HUES64 (cell line): ENCODE data around the gene P2RX3.
A peak's percentile ranks its signal among the peaks of the same experiment; 100 is the strongest.

Source experiments
- H3K27ac ChIP-seq: 2 replicates; pipeline ENCODE4 v1.7.0; 2013; ENCODE audit warnings: low read depth, low read length, inconsistent platforms
- H3K27me3 ChIP-seq: 2 replicates; pipeline ENCODE4 v1.6.1; 2013; ENCODE audit warnings: mild to moderate bottlenecking, low read length; ENCODE audit not compliant: insufficient read depth
- H3K36me3 ChIP-seq: 2 replicates; pipeline ENCODE4 v1.6.1; 2013; ENCODE audit warnings: mild to moderate bottlenecking, low read length; ENCODE audit not compliant: insufficient read depth
- H3K4me1 ChIP-seq: 2 replicates; pipeline ENCODE4 v1.6.1; 2013; ENCODE audit warnings: mild to moderate bottlenecking, low read length, moderate library complexity; ENCODE audit not compliant: insufficient read depth
- H3K4me3 ChIP-seq: 2 replicates; pipeline ENCODE4 v1.5.1; 2013; ENCODE audit warnings: mild to moderate bottlenecking, low read length, moderate library complexity
- H3K9ac ChIP-seq: 2 replicates; pipeline ENCODE4 v1.6.1; 2013; ENCODE audit warnings: mild to moderate bottlenecking, low read depth, low read length
- H3K9me3 ChIP-seq: 2 replicates; pipeline ENCODE4 v1.6.1; 2013; ENCODE audit warnings: low read depth, low read length; ENCODE audit not compliant: insufficient read depth
- WGBS: fragments of 150-250, 120-280 bp; methylation state at CpG from one replicate; pipeline ENCODE4 v1.1.7; 2013; ENCODE audit warnings: missing lambda C conversion rate; 5-methylcytosine and 5-hydroxymethylcytosine counted together

P2RX3 gene

GRCh38 chr11:57303280-57303989, 34.7 kb upstream of the P2RX3 start:
- WGBS: 84% methylated on average over 17 of the region's 17 CpGs
- no peak overlapping the region for H3K9ac ChIP-seq

GRCh38 chr11:57303990-57304579, 34.1 kb upstream of the P2RX3 start:
- Histone ChIP-seq H3K9me3 (peaks cover 7% of the 10 kb centered on the region; the same call in 1 of the 2 replicates), H3K4me1 (peaks cover 4% of the 10 kb centered on the region; the same call in 1 of the 2 replicates), H3K27ac (no peak overlapping the region), H3K4me3 (no peak overlapping the region), H3K27me3 (no peaks in the 10 kb centered on the region), H3K36me3 (peaks cover 63% of the 10 kb centered on the region), H3K9ac (no peak overlapping the region)
- 93% methylated on average over 8 of the region's 8 CpGs for WGBS

More at GRCh38 chr11:57303280-57303989, 34.7 kb upstream of the P2RX3 start:
- peaks cover 64% of the 10 kb centered on the region for H3K36me3 ChIP-seq
- peak overlapping the region; percentile 40; the same call in 1 of the 2 replicates for H3K27ac ChIP-seq
- peaks cover 7% of the 10 kb centered on the region; the same call in 1 of the 2 replicates for H3K9me3 ChIP-seq
- H3K4me1 ChIP-seq: peaks cover 4% of the 10 kb centered on the region; the same call in 1 of the 2 replicates
- H3K27me3 ChIP-seq: no peaks in the 10 kb centered on the region
- no peak overlapping the region for H3K4me3 ChIP-seq

- peaks cover 5% of the 10 kb centered on the region; the same call in 1 of the 2 replicates for H3K4me1 ChIP-seq
- no peak overlapping the region for H3K4me3 ChIP-seq
- no peak overlapping the region for H3K27ac ChIP-seq
- H3K9ac ChIP-seq: no peak overlapping the region
- peaks cover 63% of the 10 kb centered on the region for H3K36me3 ChIP-seq
- H3K27me3 ChIP-seq: no peaks in the 10 kb centered on the region
- H3K9me3 ChIP-seq: no peaks in the 10 kb centered on the region
- WGBS: 93% methylated on average over 8 of the region's 8 CpGs
Observed at GRCh38 chr11:57305523-57305922, 32.6 kb upstream of the P2RX3 start.

- Histone ChIP-seq H3K9me3 (no peaks in the 10 kb centered on the region), H3K9ac (no peak overlapping the region), H3K4me1 (peaks cover 9% of the 10 kb centered on the region; the same call in 1 of the 2 replicates), H3K4me3 (no peak overlapping the region), H3K36me3 (peaks cover 56% of the 10 kb centered on the region), H3K27me3 (no peaks in the 10 kb centered on the region), H3K27ac (no peak overlapping the region)
- 93% methylated on average over 15 of the region's 15 CpGs for WGBS
Observed at GRCh38 chr11:57306161-57306876, 31.8 kb upstream of the P2RX3 start.

- no peak overlapping the region for H3K27ac ChIP-seq
- 90% methylated on average over 9 of the region's 9 CpGs for WGBS
- no peak overlapping the region for H3K9ac ChIP-seq
- H3K36me3 ChIP-seq: peaks cover 49% of the 10 kb centered on the region
- H3K4me3 ChIP-seq: no peak overlapping the region
- H3K4me1 ChIP-seq: peaks cover 14% of the 10 kb centered on the region; the same call in 1 of the 2 replicates
- no peaks in the 10 kb centered on the region for H3K27me3 ChIP-seq
- no peaks in the 10 kb centered on the region for H3K9me3 ChIP-seq
Observed at GRCh38 chr11:57306940-57307565, 31.1 kb upstream of the P2RX3 start.

GRCh38 chr11:57307666-57308270, 30.4 kb upstream of the P2RX3 start:
- Histone ChIP-seq H3K27ac (no peak overlapping the region), H3K4me1 (peaks cover 14% of the 10 kb centered on the region; the same call in 1 of the 2 replicates)

GRCh38 chr11:57308426-57309060, 29.6 kb upstream of the P2RX3 start:
- H3K9me3 ChIP-seq: no peaks in the 10 kb centered on the region
- H3K27me3 ChIP-seq: no peaks in the 10 kb centered on the region
- peaks cover 14% of the 10 kb centered on the region; the same call in 1 of the 2 replicates for H3K4me1 ChIP-seq
- H3K9ac ChIP-seq: no peak overlapping the region
- no peak overlapping the region for H3K27ac ChIP-seq
- H3K36me3 ChIP-seq: peaks cover 50% of the 10 kb centered on the region
- H3K4me3 ChIP-seq: no peak overlapping the region
- WGBS: 95% methylated on average over 10 of the region's 10 CpGs

More at GRCh38 chr11:57307666-57308270, 30.4 kb upstream of the P2RX3 start:
- H3K9me3 ChIP-seq: no peaks in the 10 kb centered on the region
- H3K36me3 ChIP-seq: peaks cover 50% of the 10 kb centered on the region
- no peak overlapping the region for H3K4me3 ChIP-seq
- no peaks in the 10 kb centered on the region for H3K27me3 ChIP-seq
- WGBS: 92% methylated on average over 7 of the region's 7 CpGs
- no peak overlapping the region for H3K9ac ChIP-seq

- H3K27ac ChIP-seq: no peak overlapping the region
- H3K4me1 ChIP-seq: peaks cover 17% of the 10 kb centered on the region; the same call in 1 of the 2 replicates
- 93% methylated on average over 24 of the region's 24 CpGs for WGBS
- no peak overlapping the region for H3K4me3 ChIP-seq
- H3K27me3 ChIP-seq: no peaks in the 10 kb centered on the region
- H3K9ac ChIP-seq: no peak overlapping the region
- H3K36me3 ChIP-seq: peaks cover 59% of the 10 kb centered on the region
- H3K9me3 ChIP-seq: no peaks in the 10 kb centered on the region
Observed at GRCh38 chr11:57309106-57310059, 28.8 kb upstream of the P2RX3 start.

- H3K9ac ChIP-seq: no peak overlapping the region
- H3K27ac ChIP-seq: no peak overlapping the region
- H3K36me3 ChIP-seq: peaks cover 65% of the 10 kb centered on the region
- peaks cover 19% of the 10 kb centered on the region; the same call in 1 of the 2 replicates for H3K4me1 ChIP-seq
- no peaks in the 10 kb centered on the region for H3K9me3 ChIP-seq
- no peaks in the 10 kb centered on the region for H3K27me3 ChIP-seq
- H3K4me3 ChIP-seq: no peak overlapping the region
- WGBS: 96% methylated on average over 6 of the region's 6 CpGs
Observed at GRCh38 chr11:57310091-57310490, 28.1 kb upstream of the P2RX3 start.
